HepG2 (cell line): Measurements from ENCODE around the gene SKIL. TPM values are rescaled to one million over a fixed set of nuclear protein-coding genes. Genes with fewer than 3 reads are reported as not detected.

Source experiments
- BCL3 ChIP-seq: sonication (generic); formaldehyde crosslinking; IDR thresholded peaks from 2 replicates; pipeline ENCODE4 v1.5.1; 2020; ENCODE audit warnings: mild to moderate bottlenecking, missing genetic modification reagents, moderate library complexity
- FOSL1 ChIP-seq: sonication (generic); formaldehyde crosslinking; IDR thresholded peaks from 2 replicates; pipeline ENCODE4 v1.9.0; 2021; ENCODE audit warnings: missing genetic modification reagents, borderline replicate concordance
- JDP2 ChIP-seq: sonication (generic); formaldehyde crosslinking; IDR thresholded peaks from 2 replicates; pipeline ENCODE4 v1.8.1; 2022; ENCODE audit warnings: missing genetic modification reagents, borderline replicate concordance
- KAT2B ChIP-seq: fragments of 150-350 bp; IDR thresholded peaks from 2 replicates; pipeline ENCODE4 v1.6.1; 2014; ENCODE audit warnings: low read depth, low read length, borderline replicate concordance
- NONO ChIP-seq, 2 experiments: fragments of 450-650 bp in 1 of 2; sonication (generic) in 1 of 2; formaldehyde crosslinking in 1 of 2; IDR thresholded peaks in 1 of 2; conservative IDR thresholded peaks in 1 of 2; 2 replicates each; pipeline versions ENCODE4 v1.6.1 to v1.8.0; 2017 to 2022; ENCODE audit warnings: mild to moderate bottlenecking in 1 of 2, missing genetic modification reagents in 1 of 2, moderate library complexity in 1 of 2
- NPAS2 ChIP-seq: sonication (generic); formaldehyde crosslinking; IDR thresholded peaks from 2 replicates; pipeline ENCODE4 v1.8.0; 2022; ENCODE audit warnings: mild to moderate bottlenecking, missing genetic modification reagents, borderline replicate concordance
- RBM22 ChIP-seq: fragments of 200-400 bp; formaldehyde crosslinking; optimal IDR thresholded peaks from 2 replicates; pipeline ENCODE3; 2017; ENCODE audit warnings: mild to moderate bottlenecking, low read length, moderate library complexity
- SRY ChIP-seq: sonication (generic); formaldehyde crosslinking; IDR thresholded peaks from 2 replicates; pipeline ENCODE4 v1.8.0; 2022; ENCODE audit warnings: mild to moderate bottlenecking, missing genetic modification reagents
- SYNCRIP ChIP-seq: fragments of 200-400 bp; formaldehyde crosslinking; IDR thresholded peaks from 2 replicates; pipeline ENCODE4 v1.6.1; 2018; ENCODE audit warnings: mild to moderate bottlenecking, low read depth, low read length; ENCODE audit not compliant: insufficient read depth
- TRIM24 ChIP-seq: sonication (generic); formaldehyde crosslinking; IDR thresholded peaks from 2 replicates; pipeline ENCODE4 v1.8.0; 2022; ENCODE audit warnings: mild to moderate bottlenecking, missing genetic modification reagents
- TSC22D2 ChIP-seq: sonication (generic); formaldehyde crosslinking; IDR thresholded peaks from 2 replicates; pipeline ENCODE4 v1.5.1; 2020; ENCODE audit warnings: missing genetic modification reagents, mild to moderate bottlenecking, borderline replicate concordance
- ZNF121 ChIP-seq: sonication (generic); formaldehyde crosslinking; IDR thresholded peaks from 2 replicates; pipeline ENCODE4 v1.5.0; 2020; ENCODE audit warnings: mild to moderate bottlenecking, missing genetic modification reagents
- ZNF224 ChIP-seq: sonication (generic); formaldehyde crosslinking; IDR thresholded peaks from 2 replicates; pipeline ENCODE4 v1.5.0; 2020; ENCODE audit warnings: mild to moderate bottlenecking, missing genetic modification reagents
- ZNF260 ChIP-seq: sonication (generic); formaldehyde crosslinking; IDR thresholded peaks from 2 replicates; pipeline ENCODE4 v1.4.0; 2020; ENCODE audit warnings: missing genetic modification reagents, low read depth, mild to moderate bottlenecking, borderline replicate concordance
- ZNF331 ChIP-seq: sonication (generic); formaldehyde crosslinking; IDR thresholded peaks from 2 replicates; pipeline ENCODE4 v1.4.0; 2020; ENCODE audit warnings: missing genetic modification reagents
- ZNF343 ChIP-seq: sonication (generic); formaldehyde crosslinking; IDR thresholded peaks from 2 replicates; pipeline ENCODE4 v1.4.0; 2020; ENCODE audit warnings: mild to moderate bottlenecking, missing genetic modification reagents
- ZNF383 ChIP-seq: sonication (generic); formaldehyde crosslinking; IDR thresholded peaks from 2 replicates; pipeline ENCODE4 v1.4.0; 2020; ENCODE audit warnings: missing genetic modification reagents, mild to moderate bottlenecking, borderline replicate concordance
- ZNF432 ChIP-seq: sonication (generic); formaldehyde crosslinking; IDR thresholded peaks from 2 replicates; pipeline ENCODE4 v1.5.0; 2020; ENCODE audit warnings: missing genetic modification reagents, mild to moderate bottlenecking, borderline replicate concordance
- ZNF574 ChIP-seq: sonication (generic); formaldehyde crosslinking; IDR thresholded peaks from 2 replicates; pipeline ENCODE4 v1.4.0; 2020; ENCODE audit warnings: missing genetic modification reagents
- ZNF780A ChIP-seq: sonication (generic); formaldehyde crosslinking; IDR thresholded peaks from 2 replicates; pipeline ENCODE4 v1.8.0; 2022; ENCODE audit warnings: mild to moderate bottlenecking, missing genetic modification reagents, moderate library complexity
- ZNF816 ChIP-seq: sonication (generic); formaldehyde crosslinking; IDR thresholded peaks from 2 replicates; pipeline ENCODE4 v1.8.0; 2022; ENCODE audit warnings: missing genetic modification reagents, mild to moderate bottlenecking, borderline replicate concordance
- polyA plus RNA-seq, 8 experiments: library from polyadenylated mRNA; depleted of rRNA in 3 of 8; stranded (reverse) in 7 of 8; unstranded in 1 of 8; fragments of >200 nt; fragmentation: Illumina TruSeq in 4 of 8; extraction: Trizol in 4 of 8; gene quantifications; 2 replicates each; pipeline versions ENCODE4 v1.2.1 to v1.2.3, GENCODE V29; 2011 to 2016; ENCODE audit warnings: low read depth in 4 of 8, missing spikeins in 1 of 8, mixed read lengths in 1 of 8; ENCODE audit not compliant: insufficient read depth in 1 of 8
- total RNA-seq, 5 experiments: library from RNA; depleted of rRNA; stranded (reverse); fragments of >200 nt; fragmentation: Illumina TruSeq; extraction: Trizol; gene quantifications; 2 replicates each; pipeline ENCODE4 v1.2.3, GENCODE V29; 2016; ENCODE audit warnings: low read depth in 1 of 5
- TF ChIP-seq, protein P1 (sequence below): sonication (generic); formaldehyde crosslinking; IDR thresholded peaks from 2 replicates; pipeline ENCODE4 v1.8.0; 2023; ENCODE audit warnings: mild to moderate bottlenecking, missing genetic modification reagents

Gene SKIL
- total and polyA plus RNA-seq, 2 of the 13 experiments (the other 11 are each of a cell fraction or from before 2014, with no cell fraction given) = 5.2 to 20.7 TPM

- TF ChIP-seq, protein P1, sequence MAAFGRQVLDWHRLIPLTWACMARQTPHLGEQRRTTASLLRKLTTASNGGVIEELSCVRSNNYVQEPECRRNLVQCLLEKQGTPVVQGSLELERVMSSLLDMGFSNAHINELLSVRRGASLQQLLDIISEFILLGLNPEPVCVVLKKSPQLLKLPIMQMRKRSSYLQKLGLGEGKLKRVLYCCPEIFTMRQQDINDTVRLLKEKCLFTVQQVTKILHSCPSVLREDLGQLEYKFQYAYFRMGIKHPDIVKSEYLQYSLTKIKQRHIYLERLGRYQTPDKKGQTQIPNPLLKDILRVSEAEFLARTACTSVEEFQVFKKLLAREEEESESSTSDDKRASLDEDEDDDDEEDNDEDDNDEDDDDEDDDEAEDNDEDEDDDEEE (CRISPR knock-in tag) = no peak
- TF ChIP-seq ZNF260 (CRISPR knock-in tag) = no peak
- TF ChIP-seq ZNF432 (CRISPR knock-in tag) = no peak
- no peak for TF ChIP-seq SRY (CRISPR knock-in tag)
- no peak for TF ChIP-seq JDP2 (CRISPR knock-in tag)
- TF ChIP-seq NPAS2 (CRISPR knock-in tag) = no peak
- no peak for TF ChIP-seq FOSL1
- TF ChIP-seq BCL3 (CRISPR knock-in tag) = no peak
- no peak for TF ChIP-seq ZNF780A
- TF ChIP-seq SYNCRIP = no peak
- no peak for TF ChIP-seq ZNF574
- no peak for TF ChIP-seq ZNF816 (CRISPR knock-in tag)
- no peak for TF ChIP-seq RBM22
- no peak for TF ChIP-seq ZNF343 (CRISPR knock-in tag)
- no peak for TF ChIP-seq ZNF121 (CRISPR knock-in tag)
- TF ChIP-seq NONO (IDR thresholded peaks at IDR 0.05) = no peak
- TF ChIP-seq NONO (CRISPR knock-in tag; conservative IDR thresholded peaks at IDR 0.05) = peak; percentile 14; the same call in 1 of the 2 replicates
- TF ChIP-seq ZNF224 (CRISPR knock-in tag) = 0 out of 2 replicates have a peak, but pooled peaks have one; percentile 39
- no peak for TF ChIP-seq ZNF383 (CRISPR knock-in tag)
- no peak for TF ChIP-seq TSC22D2 (CRISPR knock-in tag)
- TF ChIP-seq ZNF331 (CRISPR knock-in tag) = peak; percentile 45; the same call in 1 of the 2 replicates
- TF ChIP-seq KAT2B = no peak
- TF ChIP-seq TRIM24 = no peak
These were observed at the start of gene SKIL (continued) for GRCh38 chr3:170357176-170358041.
